Memory B cell (primary cell): ENCODE measurements around the gene SYPL2.

Experiments used
- ATAC-seq: fragments of 150-1000 bp; cut with Tn5 transposase; 2 replicates; pipeline ENCODE4 v1.10.0; 2021; ENCODE audit warnings: low read depth, mild to moderate bottlenecking, moderate library complexity
- DNase-seq, 2 donors: peaks; one replicate each; pipeline ENCODE4 v3.0.0; 2022; ENCODE audit warnings: low spot score in 2 of 2
- H3K27ac Mint-ChIP-seq: one replicate; pipeline ENCODE4 v1.8.0; 2022; ENCODE audit warnings: mild to moderate bottlenecking, moderate library complexity, mixed read lengths
- H3K27me3 Mint-ChIP-seq: one replicate; pipeline ENCODE4 v1.8.0; 2022; ENCODE audit warnings: mixed read lengths
- H3K36me3 Mint-ChIP-seq: one replicate; pipeline ENCODE4 v1.8.0; 2022; ENCODE audit warnings: mild to moderate bottlenecking, mixed read lengths
- H3K4me1 Mint-ChIP-seq: one replicate; pipeline ENCODE4 v1.8.0; 2022; ENCODE audit warnings: mixed read lengths
- H3K4me3 Mint-ChIP-seq: one replicate; pipeline ENCODE4 v1.8.0; 2022; ENCODE audit warnings: mild to moderate bottlenecking, moderate library complexity, mixed read lengths
- H3K9me3 Mint-ChIP-seq: one replicate; pipeline ENCODE4 v1.8.0; 2022; ENCODE audit warnings: mixed read lengths

Gene SYPL2

DNA sequence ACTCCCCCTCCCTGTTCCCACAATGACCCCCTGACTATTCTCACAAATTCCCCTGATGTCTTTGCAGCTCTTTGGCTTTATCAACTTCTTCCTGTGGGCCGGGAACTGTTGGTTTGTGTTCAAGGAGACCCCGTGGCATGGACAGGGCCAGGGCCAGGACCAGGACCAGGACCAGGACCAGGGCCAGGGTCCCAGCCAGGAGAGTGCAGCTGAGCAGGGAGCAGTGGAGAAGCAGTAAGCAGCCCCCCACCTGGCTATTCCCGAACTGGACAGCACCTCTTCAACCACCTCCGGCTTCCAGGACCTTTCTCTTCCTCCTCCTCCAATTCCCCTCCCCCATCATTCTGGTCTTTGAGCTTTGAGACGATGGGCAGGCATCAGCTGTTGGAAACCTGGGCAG, 13.0 kb downstream of the SYPL2 start:
- Mint-ChIP-seq H3K4me1 (peaks cover 9% of the 10 kb centered on the region), H3K36me3 (no peaks in the 10 kb centered on the region), H3K9me3 (no peaks in the 10 kb centered on the region), H3K27ac (no peak overlapping the region), H3K27me3 (peaks cover 20% of the 10 kb centered on the region), H3K4me3 (no peak overlapping the region)
- ATAC-seq (no peak), DNase-seq (no peak)

- H3K9me3 Mint-ChIP-seq: no peaks in the 10 kb centered on the region
- DNase-seq (no peak), ATAC-seq (no peak)
- H3K36me3 Mint-ChIP-seq: no peaks in the 10 kb centered on the region
- H3K4me1 Mint-ChIP-seq: peaks cover 15% of the 10 kb centered on the region
- H3K27me3 Mint-ChIP-seq: peaks cover 19% of the 10 kb centered on the region
- no peak overlapping the region for H3K27ac Mint-ChIP-seq
- no peak overlapping the region for H3K4me3 Mint-ChIP-seq
These were observed 13.6 kb downstream of the SYPL2 start for GRCh38 chr1:109479901-109480300.

DNA sequence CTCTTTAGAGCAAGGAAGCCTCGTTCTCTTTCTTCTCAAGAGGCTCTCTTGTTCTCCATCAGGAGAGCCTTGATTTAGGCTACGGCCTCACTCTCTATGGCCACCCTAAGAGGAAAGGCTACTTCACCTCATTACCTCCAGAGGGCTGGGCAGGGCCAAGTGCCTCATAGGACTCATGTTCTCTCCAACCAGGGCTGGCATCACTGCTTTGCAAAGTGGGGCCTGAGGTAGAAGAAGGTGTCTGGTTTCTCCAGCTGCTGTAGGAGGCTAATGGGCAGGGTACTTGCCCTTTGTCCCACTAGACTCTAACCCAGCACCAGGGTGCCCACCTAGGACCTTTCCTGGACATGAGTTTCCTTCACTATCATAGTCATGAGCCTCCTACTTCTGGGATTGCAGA, 15.3 kb downstream of the SYPL2 start:
- no peak for DNase-seq
- Mint-ChIP-seq H3K4me3 (no peak overlapping the region), H3K27me3 (peaks cover 10% of the 10 kb centered on the region), H3K9me3 (no peaks in the 10 kb centered on the region), H3K36me3 (no peaks in the 10 kb centered on the region), H3K4me1 (peaks cover 24% of the 10 kb centered on the region), H3K27ac (no peak overlapping the region)
- ATAC-seq: no peak

DNA sequence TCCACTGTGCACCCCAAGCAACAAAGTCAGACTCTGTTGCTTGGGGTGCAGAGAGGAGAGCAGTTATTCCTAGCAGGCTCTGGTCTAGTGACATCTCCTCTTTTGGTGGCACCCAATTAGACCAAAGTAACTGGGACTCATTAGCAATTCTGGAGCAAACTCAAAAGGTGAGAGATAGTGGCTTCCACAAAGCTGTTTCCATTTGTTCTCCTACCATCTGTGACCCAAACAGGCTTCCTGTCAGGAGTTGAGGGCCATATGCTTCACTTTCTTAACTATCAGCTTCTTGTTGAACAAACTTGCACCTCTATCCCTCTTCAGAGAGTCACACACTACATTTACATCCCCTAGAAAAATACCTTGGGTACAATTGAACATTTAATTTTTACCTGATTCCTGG, 15.9 kb downstream of the SYPL2 start:
- Mint-ChIP-seq H3K4me3 (peak overlapping the region; percentile 49), H3K36me3 (no peaks in the 10 kb centered on the region), H3K27ac (peak overlapping the region; percentile 90), H3K4me1 (peaks cover 24% of the 10 kb centered on the region), H3K9me3 (no peaks in the 10 kb centered on the region), H3K27me3 (peaks cover 10% of the 10 kb centered on the region)
- ATAC-seq (no peak), DNase-seq (no peak)

GRCh38 chr1:109482791-109483671, 16.7 kb downstream of the SYPL2 start:
- DNase-seq (peak in 1 of 2 donors; percentile 54), ATAC-seq (peak; percentile 32)
- H3K27ac Mint-ChIP-seq: peak overlapping the region; percentile 90
- no peaks in the 10 kb centered on the region for H3K9me3 Mint-ChIP-seq
- H3K36me3 Mint-ChIP-seq: no peaks in the 10 kb centered on the region
- peaks cover 24% of the 10 kb centered on the region for H3K4me1 Mint-ChIP-seq
- H3K4me3 Mint-ChIP-seq: peak overlapping the region; percentile 96
- peaks cover 10% of the 10 kb centered on the region for H3K27me3 Mint-ChIP-seq

DNA sequence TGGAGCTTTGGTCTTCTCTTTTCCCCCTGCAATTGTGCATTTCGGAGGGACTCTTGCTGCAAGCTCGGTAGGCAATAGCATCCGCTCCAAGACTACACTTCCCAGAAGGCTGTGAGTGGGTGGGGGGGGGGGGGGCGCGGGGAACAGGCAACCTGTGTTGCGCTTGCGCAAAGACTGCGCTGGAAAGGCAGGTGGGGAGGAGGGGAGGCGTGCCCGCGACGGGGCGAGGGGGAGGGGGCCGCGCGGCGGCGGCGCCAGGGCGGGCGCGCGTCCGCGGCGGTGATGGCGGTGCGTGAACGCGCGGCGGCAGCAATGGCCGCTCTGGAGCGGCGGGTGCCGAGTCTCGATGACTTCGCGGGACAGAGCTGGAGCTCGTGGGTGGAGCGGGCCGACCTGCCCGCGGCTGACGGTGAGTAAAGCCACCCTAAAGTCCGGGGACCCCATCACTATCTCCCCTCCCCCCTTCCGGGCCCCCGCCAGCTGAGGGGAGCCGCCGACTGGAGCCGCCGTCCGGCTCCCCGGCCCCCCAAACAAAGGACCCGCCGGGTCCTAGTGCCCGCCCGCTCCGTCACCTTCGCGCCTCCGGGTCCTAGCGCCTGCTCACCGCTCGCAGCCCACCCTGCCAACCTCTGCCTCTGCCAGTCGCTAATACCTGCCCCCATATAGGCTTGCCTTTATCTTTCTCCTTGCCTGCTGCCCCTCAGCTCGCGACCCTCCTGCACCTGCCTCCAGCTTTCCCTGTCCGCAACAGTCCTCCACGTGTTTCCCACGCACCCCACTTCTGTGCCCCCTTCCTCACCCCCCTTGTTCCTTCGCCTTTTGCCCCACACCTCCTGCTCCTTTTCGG, 17.5 kb downstream of the SYPL2 start, which contains the start of gene ATXN7L2:
ATXN7L2 (plus strand) TSS at position 234 of the 847 bp plus-strand sequence; CDS start at position 283, 49 bp downstream.
- DNase-seq (peak; percentile 90 to 91), ATAC-seq (peak; percentile 79)
- H3K27me3 Mint-ChIP-seq: peaks cover 8% of the 10 kb centered on the region
- no peaks in the 10 kb centered on the region for H3K9me3 Mint-ChIP-seq
- H3K4me3 Mint-ChIP-seq: peak within 1 kb of the TSS; percentile 96
- H3K27ac Mint-ChIP-seq: peak within 1 kb of the TSS; percentile 90
- peaks cover 24% of the 10 kb centered on the region for H3K4me1 Mint-ChIP-seq
- H3K36me3 Mint-ChIP-seq: no peaks in the 10 kb centered on the region

DNA sequence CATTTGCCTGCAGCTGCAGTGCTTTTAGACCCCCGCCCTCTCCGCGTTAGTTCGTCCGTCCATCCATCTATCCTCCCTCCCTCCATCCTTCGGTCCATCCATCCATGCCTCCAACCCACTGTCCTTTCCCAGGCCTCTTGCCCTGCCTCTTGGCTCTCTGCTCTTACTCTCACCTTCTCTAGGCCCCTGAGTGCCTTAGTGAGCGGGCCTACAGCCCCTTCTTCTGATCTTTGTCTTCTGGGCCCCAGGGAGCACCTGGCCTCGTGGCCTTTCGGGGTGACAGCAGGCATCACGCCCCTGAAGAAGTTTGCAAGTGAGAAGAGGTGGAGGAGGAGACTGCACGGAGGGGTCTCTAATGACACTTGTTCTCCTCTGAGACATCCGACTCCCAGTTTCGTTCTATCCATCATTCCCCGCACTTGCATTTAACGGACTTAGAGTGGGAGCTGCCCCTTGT, 18.2 kb downstream of the SYPL2 start:
- ATAC-seq: no peak
- peak overlapping the region; percentile 90 for H3K27ac Mint-ChIP-seq
- H3K36me3 Mint-ChIP-seq: no peaks in the 10 kb centered on the region
- H3K4me1 Mint-ChIP-seq: peaks cover 24% of the 10 kb centered on the region
- H3K4me3 Mint-ChIP-seq: peak overlapping the region; percentile 96
- DNase-seq: no peak
- H3K9me3 Mint-ChIP-seq: no peaks in the 10 kb centered on the region
- H3K27me3 Mint-ChIP-seq: peaks cover 4% of the 10 kb centered on the region

GRCh38 chr1:109485001-109485400, 18.7 kb downstream of the SYPL2 start:
- DNase-seq: no peak
- Mint-ChIP-seq H3K36me3 (no peaks in the 10 kb centered on the region), H3K9me3 (no peaks in the 10 kb centered on the region), H3K4me3 (peak overlapping the region; percentile 96), H3K27ac (peak overlapping the region; percentile 90), H3K27me3 (peaks cover 3% of the 10 kb centered on the region), H3K4me1 (peaks cover 24% of the 10 kb centered on the region)
- ATAC-seq: no peak

GRCh38 chr1:109487261-109487660, 20.9 kb downstream of the SYPL2 start:
- DNase-seq: no peak
- Mint-ChIP-seq H3K36me3 (no peaks in the 10 kb centered on the region), H3K4me1 (peaks cover 24% of the 10 kb centered on the region), H3K9me3 (no peaks in the 10 kb centered on the region), H3K27ac (no peak overlapping the region), H3K27me3 (no peaks in the 10 kb centered on the region), H3K4me3 (no peak overlapping the region)
- ATAC-seq: no peak

DNA sequence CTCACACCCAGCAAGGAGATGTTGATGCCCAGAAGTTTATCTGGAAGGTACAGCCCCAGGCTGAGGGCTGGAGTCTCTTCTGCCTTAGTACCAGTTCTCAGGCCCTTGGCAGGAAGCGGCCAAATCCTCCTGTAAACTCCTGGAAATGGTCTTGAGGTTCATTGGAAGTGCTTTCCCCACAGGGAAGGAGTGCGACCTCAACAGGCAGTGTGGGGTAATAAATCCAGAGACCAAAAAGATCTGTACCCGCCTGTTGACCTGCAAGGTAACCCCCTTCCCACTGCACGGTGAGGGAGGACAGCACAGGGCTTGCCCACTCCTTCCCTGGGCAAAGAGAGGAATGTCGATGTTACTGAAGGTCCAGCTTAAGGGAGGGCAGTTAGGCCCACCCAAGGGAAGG, 21.9 kb downstream of the SYPL2 start:
- DNase-seq: no peak
- H3K27ac Mint-ChIP-seq: no peak overlapping the region
- no peak for ATAC-seq
- H3K27me3 Mint-ChIP-seq: no peaks in the 10 kb centered on the region
- no peaks in the 10 kb centered on the region for H3K36me3 Mint-ChIP-seq
- H3K4me1 Mint-ChIP-seq: peaks cover 21% of the 10 kb centered on the region
- no peaks in the 10 kb centered on the region for H3K9me3 Mint-ChIP-seq
- no peak overlapping the region for H3K4me3 Mint-ChIP-seq

DNA sequence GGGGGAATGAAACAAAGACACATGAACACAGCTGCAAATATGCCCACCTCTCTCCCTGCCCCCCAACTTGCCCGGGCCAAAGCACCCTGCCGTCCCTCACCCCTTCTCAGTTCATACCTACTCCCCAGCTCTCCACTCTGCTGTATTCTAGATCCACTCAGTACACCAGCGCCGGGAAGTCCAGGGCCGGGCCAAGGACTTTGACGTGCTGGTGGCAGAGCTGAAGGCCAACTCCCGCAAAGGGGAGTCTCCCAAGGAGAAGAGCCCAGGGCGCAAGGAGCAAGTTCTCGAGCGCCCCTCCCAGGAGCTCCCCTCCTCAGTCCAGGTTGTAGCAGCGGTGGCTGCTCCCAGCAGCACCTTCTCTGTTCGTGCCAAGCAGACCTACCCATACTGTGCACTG, 22.4 kb downstream of the SYPL2 start:
- ATAC-seq: no peak
- Mint-ChIP-seq H3K4me1 (peaks cover 18% of the 10 kb centered on the region), H3K27me3 (no peaks in the 10 kb centered on the region), H3K36me3 (no peaks in the 10 kb centered on the region), H3K9me3 (no peaks in the 10 kb centered on the region), H3K4me3 (no peak overlapping the region), H3K27ac (no peak overlapping the region)
- DNase-seq: no peak

DNA sequence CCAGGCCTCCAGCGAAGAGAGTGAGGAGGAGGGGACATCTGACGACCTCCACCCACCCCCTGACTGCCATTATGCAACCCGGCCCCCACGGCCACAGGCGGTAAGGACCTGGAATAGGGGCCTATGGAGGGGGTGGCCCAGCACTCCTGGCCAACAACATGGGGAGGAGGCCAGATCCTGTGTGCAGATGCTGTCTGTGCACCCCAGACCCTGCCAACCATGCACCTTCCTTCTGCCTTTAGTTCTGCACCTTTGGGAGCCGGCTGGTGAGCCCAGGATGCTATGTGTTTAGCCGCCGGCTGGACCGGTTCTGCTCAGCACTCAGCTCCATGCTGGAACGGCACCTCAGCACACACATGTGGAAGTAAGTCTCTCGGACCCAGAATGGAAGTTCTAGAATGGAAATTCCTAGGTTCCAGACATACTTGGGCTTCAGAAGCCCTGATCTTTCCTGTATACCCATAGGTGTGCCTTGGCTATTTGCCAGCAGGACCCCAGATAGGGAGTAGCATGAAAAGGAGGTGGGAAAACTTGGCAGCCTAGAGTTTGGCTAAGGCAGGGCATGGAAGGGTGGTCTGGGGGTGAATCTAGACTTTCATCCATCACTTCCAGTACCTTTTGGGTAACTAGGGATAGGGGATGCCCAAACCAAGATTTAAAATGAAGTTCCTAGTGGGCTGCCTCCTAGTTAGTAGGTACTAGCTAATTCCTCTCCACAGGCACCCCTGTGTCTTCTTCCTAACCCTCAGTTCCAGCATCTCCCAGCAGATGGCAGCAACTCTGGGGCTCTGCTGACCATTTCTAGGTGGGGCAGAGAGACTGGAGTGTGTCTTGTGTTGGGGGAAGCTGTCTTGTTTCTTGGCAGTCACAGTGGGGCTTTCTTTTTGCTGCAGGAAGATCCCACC, 23.9 kb downstream of the SYPL2 start:
- Mint-ChIP-seq H3K36me3 (no peaks in the 10 kb centered on the region), H3K4me1 (peaks cover 15% of the 10 kb centered on the region), H3K4me3 (no peak overlapping the region), H3K9me3 (no peaks in the 10 kb centered on the region), H3K27ac (no peak overlapping the region), H3K27me3 (no peaks in the 10 kb centered on the region)
- DNase-seq (peak; percentile 67 to 77), ATAC-seq (peak; percentile 24)

GRCh38 chr1:109490934-109491302, 24.6 kb downstream of the SYPL2 start:
- H3K4me3 Mint-ChIP-seq: no peak overlapping the region
- H3K9me3 Mint-ChIP-seq: no peaks in the 10 kb centered on the region
- no peaks in the 10 kb centered on the region for H3K36me3 Mint-ChIP-seq
- peaks cover 16% of the 10 kb centered on the region for H3K4me1 Mint-ChIP-seq
- H3K27ac Mint-ChIP-seq: no peak overlapping the region
- DNase-seq (no peak), ATAC-seq (no peak)
- no peaks in the 10 kb centered on the region for H3K27me3 Mint-ChIP-seq
